HG03460 (cell line): ENCODE measurements around the gene ZRANB2.

Experiments used
- ATAC-seq: cut with Tn5 transposase; IDR thresholded peaks from one replicate; pipeline ENCODE4 v1.9.1; 2021; ENCODE audit not compliant: unreplicated experiment

ZRANB2 gene

DNA sequence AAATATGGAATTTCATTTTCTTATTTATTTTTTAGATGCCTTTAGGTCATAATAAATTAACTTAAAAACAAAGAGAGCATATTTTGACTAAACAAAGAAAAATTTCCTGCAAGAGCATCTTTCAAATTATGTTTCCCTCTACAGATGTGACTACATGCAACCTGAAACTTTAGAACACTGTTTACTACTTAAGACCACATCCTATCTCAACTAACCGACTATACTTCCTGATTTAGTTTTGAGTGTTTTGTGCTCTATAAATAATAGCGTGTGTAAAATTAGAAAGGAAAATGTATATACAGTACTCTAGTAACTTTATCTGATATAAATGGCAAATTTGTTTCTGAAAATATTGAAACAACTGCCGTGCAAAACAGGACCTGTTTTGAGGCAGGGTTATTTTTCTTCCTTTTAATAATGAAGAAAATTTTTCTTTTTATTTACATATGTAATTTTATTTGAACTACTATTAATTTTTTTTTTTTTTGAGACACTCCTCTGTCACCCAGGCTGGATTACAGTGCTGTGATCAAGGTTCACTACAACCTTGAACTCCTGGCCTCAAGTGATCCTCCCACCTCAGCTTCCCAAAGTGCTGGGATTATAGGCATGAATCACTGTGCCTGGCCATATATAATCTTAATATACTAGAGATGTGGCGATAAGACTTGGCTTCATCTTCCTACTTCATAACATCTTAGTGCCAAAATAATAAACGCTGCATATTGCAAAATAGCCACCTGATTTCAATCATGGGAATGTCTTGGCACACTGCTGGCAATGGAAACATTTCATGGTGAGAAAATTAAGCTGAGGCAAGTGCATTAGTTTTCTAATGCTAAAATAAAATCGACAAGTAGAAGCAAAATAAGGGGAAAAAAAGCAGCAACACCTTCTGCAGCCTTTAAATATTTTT lies 12.3 kb downstream of the ZRANB2 start:
- peak; percentile 90 for ATAC-seq

DNA sequence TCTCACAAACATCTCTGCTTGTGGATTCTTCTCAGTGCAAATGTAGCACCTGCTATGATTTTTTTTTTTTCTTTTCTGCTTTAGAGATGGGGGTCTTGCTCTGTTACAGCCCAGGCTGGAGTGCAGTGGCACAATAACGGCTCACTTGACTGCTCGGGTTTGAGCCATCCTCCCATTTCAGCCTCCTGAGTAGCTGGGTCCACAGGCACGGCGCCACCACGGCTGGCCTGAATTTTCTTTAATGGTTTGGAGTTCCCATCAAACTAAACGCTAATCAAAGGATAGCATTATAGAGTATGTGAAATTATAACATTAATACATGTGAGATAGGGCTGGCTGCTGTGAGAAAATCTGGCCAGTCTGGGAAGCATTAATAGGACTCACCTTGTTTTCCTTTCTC lies 26.0 kb downstream of the ZRANB2 start:
- no peak for ATAC-seq

DNA sequence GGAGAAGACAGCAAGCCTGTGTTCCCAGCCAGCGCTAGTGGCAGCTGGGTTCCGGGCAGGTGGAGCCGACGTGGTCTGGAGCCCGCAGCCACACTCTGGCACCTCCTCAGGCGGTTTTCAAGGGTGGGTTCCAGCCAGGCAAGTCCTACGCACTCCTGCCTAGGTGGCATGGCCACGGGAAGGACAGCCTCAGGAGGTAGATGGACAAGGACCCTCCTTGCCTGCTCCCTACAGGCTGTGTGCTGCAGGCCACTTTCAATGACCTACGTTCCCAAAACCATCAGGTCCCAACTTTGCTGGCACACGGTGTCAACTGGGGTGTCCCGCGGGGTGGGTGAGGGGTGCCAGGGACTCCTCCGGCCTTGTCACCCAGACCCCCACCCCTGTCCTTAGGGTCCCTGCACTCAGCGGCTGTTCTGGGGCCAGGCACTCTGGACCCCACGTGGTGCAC lies 26.5 kb downstream of the ZRANB2 start:
- ATAC-seq = no peak

DNA sequence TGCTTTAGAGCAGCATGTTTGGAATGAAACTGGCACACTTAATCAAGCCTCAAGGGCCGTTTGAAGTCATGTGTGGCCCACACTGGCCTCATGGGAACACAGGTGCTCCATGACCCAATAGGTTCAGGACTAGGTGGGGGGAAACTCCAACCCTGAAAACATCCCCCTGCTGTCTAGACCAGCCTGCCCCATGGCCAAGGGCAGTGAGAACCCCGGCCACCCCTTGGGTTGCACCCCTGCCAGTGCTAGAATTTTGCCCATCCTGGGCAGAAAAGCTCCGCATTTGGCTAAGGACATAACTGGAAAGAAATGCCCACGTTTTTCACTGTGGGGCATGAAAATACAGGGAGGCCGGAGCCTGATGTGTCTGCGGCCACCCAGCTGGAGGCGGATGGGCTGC lies 27.1 kb downstream of the ZRANB2 start:
- no peak for ATAC-seq

DNA sequence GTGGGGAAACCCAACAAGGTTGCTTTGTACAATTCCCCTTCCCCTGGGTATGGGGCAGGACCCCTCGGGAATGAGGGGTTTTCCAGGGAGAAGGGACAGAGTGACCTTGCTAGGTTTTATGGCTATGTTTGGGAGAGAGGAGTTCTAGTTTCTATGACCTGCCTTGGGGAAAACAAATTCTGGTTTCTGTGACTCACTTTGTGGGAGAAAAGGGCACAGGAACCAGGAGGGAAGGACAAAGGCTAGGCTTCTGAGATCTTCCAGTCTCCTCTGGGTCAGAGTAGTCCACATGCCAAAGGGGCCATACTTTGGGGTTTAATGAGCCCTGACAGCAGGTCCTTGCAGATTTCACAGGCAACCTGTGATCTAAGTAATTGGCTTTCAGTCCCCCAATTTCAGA lies 27.7 kb downstream of the ZRANB2 start:
- ATAC-seq = no peak

DNA sequence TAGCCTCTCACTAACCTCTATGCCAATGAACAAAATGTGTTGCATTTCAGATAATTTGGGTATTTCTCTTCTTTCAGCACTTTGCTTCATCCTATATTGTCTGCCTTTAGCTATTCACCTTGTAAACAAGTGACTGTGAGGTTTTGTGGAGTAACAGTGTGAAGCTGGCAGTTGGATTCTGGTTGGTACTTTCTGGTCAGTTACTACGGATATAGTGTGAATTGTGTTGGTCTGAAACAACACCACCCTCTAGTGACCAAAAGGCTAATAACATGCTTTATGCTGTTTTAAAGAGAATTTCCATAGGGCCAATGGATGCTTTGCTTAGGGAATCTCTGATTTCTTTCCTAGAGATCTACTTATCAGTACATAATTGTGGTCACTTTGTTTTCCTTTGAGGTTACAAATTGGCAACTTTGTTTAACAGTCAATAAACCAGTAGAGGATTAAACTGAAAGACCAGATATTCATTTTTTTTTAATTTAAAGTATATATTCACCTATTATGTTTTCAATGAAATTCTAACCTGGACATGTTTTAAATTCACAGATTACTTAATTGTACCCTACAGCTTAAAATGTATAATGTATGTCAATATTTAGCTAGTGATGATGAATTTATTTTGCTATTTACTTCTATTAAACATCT lies 30.8 kb downstream of the ZRANB2 start:
- peak; percentile 67 for ATAC-seq

DNA sequence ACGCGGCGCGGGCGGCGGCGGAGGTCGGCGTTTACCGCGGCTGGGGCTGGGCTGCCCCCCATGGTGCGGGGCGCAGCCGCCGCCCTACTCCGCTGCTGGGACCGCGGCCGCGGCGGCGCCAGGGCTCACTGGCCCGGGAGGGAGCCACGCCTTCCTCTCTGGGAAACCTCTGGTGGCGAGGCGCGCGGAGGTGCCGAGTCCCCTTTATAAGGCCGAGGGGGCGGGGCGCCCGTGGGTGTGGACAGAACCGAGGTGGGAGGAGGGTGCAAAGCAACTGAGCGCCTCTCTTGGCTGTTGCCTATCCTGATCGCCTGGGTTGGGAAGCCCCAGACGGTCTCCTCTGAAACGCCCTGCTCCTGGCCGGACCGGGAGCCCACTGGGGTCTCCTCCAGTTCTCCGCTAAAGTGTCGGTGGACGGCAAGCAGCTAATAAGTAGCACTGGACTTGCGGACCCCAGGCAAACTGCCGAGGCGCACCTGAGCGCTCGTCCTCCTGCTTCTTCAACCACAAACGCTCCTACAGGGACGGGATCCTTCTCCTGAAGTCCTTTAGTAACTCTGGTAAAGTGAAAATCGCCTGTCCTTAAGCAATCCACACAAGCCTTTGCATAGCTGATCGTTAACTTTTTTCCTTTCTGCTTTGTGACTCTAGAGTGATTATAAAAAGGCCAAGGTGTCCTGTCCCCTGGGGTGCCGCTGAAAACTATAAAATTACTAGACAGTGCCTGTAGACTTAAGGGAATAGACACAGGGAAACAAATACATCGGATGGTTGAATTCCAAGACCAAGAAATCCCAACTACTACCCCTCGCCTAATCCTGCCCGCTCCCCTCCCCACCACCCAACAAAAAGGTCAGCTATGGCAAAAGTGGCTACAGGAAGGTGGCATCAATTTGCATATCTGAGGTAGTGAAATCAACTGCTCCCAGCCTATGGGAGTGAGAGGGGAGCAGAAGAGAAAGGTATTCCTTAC lies 32.9 kb downstream of the ZRANB2 start, which contains the start of gene PTGER3:
Gene PTGER3, minus strand, starts transcription at position 182 of the 973 bp plus-strand sequence. CDS start 239 bp downstream, outside the sequence.
- ATAC-seq = no peak

DNA sequence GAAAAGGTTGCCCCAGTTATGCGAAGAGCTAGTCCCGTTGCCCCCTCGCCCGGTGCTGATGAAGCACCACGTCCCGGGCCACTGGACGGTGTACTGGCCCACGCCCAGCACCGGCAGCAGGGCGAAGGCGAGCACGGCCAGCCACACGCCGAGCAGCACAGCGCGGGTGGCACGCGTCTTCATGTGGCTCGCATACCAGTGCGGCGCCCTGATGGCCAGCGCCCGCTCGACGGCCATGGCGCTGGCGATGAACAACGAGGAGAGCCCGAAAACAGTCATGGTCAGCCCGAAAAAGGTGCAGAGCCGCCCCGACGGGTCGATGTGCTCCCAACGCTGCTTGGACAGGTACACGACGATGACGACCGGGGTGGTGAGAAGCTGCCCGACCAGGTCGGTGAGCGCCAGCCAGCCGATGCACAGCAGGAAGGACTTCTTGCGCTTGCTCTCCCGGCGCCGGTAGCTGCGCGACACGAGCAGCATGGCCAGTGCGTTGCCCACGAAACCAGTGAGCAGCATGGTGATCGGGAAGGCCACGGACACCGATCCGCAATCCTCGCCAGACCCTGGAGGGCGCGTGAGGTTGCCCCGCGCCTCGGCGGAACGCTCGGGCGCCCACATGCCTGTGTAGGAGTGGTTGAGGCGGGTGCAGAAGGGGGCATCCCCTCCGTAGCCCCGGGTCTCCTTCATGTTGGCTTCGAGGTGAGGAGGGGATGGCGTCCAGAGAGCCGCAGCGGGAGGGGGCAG lies 33.8 kb downstream of the ZRANB2 start:
- no peak for ATAC-seq

DNA sequence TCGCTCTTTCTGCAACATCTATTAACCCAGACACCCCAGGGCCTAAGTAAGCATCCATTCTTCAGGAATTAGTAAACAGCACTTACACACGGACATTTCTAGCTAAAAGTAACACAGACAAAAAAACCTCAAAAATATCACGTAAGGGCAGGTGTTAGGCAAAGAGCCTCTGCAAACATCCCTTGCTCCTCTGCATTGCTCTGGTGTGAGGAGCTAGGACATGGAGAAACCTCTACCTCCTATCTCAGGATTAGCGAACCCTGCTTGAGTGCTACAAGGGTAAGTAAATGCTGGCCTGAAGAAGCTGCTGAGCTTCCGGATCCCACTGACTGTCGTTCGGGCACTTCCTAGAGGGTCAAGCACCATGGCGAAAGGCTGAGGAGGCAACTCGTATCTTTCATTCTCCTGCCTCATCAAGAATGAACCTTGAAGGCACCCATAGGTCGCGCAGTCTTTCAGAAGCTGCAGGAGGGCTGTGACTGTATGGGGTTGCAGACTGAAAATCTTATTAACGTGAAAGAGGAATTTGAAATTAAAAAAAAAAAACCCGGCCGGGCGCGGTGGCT lies 35.3 kb downstream of the ZRANB2 start:
- no peak for ATAC-seq

DNA sequence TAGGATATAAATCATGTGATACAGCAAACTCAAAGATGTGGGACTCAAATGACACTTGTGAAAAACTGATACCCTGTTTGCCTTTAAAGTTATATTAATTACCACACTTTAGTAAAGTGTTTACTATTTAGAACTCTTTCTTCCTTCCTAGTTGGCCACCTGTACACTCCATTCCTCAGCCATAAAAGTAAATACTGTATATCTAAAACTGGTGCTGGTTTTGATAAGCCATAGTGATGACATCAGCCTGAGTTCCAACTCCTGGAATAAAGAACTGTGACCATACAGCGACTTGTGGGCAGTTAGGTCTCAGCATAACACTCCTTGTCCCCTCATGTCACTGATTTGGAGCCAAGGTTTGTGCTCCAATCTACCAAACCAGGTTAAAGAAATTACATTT lies 36.0 kb downstream of the ZRANB2 start:
- ATAC-seq = no peak

DNA sequence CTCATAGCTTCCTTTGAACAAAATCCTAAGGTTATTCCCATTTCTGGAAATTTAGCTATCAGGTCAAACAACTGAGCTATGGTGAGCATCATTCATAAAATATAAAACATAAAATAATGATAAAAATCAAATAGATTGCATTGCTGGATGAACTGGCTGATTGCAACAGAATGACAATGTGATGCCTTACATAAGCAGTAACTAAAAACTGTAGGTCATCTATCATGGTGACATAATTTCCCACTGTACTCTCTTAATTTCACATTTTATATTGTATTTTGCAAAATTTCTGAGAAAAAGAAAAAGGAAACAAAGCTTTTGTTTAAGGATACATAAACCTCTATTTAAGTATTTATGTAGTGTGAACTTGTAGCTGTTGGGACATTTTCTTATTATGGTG lies 37.8 kb downstream of the ZRANB2 start:
- ATAC-seq = no peak

DNA sequence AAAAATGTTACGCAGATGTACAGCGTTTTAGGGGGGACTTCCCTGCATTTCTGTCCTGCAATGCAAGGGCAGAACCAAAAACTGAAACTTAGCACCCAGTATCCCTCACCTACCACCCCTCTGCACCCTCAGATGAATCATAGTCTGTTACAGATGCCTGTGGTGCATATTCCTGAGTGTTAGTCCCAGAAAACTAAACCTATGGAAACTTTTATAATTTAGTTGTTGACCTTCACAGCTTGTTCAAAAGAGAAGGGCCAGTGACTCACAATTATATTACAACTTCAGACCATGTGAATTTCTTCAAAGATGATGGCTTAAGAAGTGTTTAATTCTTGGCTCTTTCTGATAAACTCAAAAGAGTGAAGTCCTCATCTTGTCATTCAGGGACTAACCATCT lies 39.0 kb downstream of the ZRANB2 start:
- ATAC-seq = no peak

DNA sequence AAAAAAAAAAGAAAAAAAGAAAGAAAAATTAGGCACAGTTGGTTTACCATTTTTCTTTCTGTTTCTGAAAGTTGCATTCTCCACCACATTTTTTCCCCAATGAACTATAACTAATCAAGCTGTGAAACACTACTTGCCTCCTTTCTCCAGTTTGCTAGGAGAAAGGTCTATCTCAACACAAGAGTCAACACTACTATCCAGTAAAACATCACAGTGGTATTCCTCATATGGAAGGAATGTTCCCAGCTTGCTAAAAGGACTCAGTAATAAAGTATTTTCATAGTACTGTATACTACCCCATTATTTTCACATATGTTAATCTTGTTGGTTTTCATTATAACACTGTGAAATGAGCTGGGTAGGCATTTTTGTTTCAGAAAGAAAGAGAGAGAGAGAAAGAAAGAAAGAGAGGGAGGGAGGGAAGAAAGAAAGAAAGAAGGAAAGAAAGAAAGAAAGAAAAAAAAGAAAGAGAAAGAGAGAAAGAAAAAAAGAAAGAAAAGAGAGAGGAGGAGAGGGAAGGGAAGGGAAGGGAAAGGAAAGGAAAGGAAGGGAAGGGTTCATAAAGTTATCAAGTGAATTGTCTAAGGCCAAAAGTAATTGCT lies 41.1 kb downstream of the ZRANB2 start:
- no peak for ATAC-seq

DNA sequence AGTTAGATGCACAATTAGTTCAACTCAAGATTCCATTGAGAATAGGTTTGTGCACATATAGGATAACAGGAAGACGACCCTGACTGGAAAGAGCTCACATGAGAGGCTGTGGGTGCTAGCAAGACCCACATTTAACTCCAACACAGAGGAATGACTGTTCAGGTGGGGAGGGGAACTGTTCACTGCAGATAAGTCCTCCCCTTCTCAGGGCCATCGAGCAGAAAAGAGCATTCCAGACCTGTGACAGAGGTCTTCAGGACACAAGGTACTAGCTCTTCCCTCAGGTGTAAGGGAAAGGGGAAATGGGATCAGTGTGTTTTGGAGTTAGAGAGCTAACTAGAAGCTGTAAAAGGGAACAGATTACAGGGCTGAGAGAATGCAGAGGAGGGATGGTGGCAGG lies 41.9 kb downstream of the ZRANB2 start:
- ATAC-seq = no peak

DNA sequence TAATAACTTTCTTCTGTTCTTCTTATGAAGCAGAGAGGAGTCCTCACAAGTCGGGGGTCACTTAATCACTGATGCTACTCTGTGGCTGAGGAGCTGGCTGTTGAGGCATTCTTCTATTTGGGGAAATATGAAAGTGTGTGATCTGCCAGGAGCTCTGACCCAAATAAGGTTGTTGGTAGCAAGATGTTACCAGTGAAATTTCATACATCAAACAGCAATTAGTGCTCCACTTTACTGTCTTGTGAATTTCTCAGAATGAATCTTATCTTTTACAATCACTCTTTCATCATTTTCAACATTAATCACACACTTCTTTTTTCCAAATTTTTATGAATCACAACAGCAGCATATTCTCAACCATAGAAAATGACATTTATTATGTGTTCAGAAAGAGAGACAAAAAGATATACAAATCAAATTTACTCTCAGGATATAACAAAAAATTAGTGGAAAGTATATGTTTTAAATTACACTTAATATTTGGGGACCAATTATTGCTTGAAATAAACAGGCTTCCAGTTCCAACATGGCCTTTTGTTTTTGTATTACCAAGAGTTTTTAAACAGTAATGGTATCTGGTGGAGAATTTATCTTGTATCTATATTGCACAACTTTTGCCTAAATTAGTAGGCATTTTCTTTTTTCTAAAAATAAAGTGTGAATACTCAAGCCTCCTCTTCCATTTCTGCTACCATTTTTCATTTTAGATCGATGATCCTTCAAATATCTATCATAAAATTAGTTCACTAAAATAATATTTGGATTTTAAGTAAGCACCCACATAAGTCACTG lies 42.8 kb downstream of the ZRANB2 start:
- no peak for ATAC-seq

DNA sequence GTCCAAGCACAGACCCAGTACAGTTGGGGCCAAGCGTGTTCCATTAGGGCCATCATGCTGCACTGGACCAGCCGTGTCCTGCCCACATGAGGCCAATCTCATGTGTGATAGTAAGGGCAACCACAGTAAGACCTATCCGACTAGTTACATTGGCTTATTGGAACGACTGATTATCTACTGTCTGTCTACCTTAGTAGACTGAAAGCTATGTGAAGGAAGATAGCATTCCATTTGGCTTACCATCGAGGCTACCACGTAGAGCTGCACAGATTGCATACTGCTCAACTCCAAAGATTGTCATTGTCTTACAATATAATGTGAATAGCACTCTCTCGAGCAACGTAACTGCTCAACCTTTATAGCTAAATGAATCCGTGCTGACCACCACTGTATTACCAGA lies 43.8 kb downstream of the ZRANB2 start:
- ATAC-seq = no peak

DNA sequence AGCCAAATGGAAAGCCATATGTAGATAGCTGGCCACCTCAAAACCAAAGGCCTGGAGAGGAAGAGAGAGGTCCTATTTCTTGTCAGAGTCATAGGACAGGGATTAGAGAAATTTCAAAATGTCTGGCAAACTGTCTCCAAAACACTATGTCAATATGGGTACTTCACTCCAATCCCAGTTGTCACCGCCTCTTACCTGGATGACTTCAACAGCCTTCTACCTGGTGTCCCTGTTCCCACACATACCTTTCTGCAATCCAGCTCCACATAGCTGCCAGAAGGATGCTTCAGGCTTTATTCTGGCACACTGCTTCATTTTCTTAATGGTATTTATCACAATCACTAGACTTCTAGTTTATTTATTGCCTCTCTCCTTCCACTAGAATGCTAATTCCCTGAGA lies 47.7 kb downstream of the ZRANB2 start:
- no peak for ATAC-seq

DNA sequence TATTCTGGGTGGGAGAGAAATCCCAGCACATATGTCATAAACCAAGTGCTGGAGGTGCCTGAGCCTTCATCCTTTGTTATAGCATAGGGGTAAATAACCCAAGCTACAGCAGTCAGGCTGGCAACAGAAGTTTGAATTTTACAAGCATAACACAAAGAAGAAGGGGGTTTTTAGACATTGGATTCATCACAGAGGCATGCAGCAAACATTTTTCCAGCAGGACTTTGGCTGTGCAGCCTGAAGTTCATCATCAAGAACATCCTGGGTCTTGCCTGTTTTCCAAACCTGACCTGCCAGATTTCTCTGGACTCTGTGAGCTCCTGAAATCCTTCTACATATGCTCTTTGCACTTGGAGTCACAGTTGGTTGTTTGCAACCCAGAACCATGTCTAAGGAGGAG lies 49.4 kb downstream of the ZRANB2 start:
- ATAC-seq = no peak

DNA sequence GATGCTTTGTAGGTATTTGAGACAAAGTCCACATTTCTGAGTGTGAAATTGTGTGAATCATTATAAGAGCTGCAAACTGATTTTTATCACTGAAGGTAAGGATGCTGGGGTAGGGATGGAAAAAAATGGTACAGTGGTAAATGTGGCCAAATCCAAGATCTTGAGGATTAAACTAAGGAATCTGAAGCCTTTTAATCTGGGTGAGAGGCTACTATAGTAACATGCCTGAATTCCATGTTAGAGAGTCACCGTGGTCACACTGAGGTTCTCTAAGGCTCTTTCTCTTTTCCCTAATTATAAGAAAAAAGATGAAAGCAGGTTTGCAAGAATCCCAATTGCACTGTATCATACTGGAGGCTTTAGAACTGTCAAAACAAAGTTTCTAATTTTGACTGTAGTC lies 50.8 kb downstream of the ZRANB2 start:
- no peak for ATAC-seq
